Vagina (tissue), 2 donors: Measurements from ENCODE around the gene LRMDA. TPM values are rescaled to one million over a fixed set of nuclear protein-coding genes. Genes with fewer than 3 reads are reported as not detected.

Experiments used
- DNase-seq, 2 donors: peaks; one replicate each; pipeline ENCODE4 v3.0.0-alpha.2; 2017; ENCODE audit errors: extremely low spot score in 2 of 2
- H3K27ac ChIP-seq: fragments of 200-600 bp; sonication (generic); one replicate; pipeline ENCODE4 v1.5.1; 2019
- H3K27me3 ChIP-seq: fragments of 200-600 bp; sonication (generic); one replicate; pipeline ENCODE4 v1.5.1; 2019
- H3K36me3 ChIP-seq, 2 donors: fragments of 200-600 bp; sonication (generic); one replicate each; pipeline ENCODE4 v1.5.1; 2017 to 2019
- H3K4me1 ChIP-seq: fragments of 200-600 bp; sonication (generic); one replicate; pipeline ENCODE4 v1.5.1; 2019
- H3K4me3 ChIP-seq, 2 donors: fragments of 200-600 bp; sonication (generic); 1 replicate in 1 of 2; 2 replicates in 1 of 2; pipeline ENCODE4 v1.5.1; 2016 to 2019
- H3K9me3 ChIP-seq: fragments of 200-600 bp; sonication (generic); one replicate; pipeline ENCODE4 v1.5.1; 2019
- POLR2A ChIP-seq, 2 donors: fragments of 450-650 bp; IDR thresholded peaks; one replicate each; pipeline ENCODE4 v1.6.1; 2017; ENCODE audit warnings: antibody characterized with exemption in 2 of 2, mild to moderate bottlenecking in 2 of 2, moderate library complexity in 2 of 2
- POLR2AphosphoS5 ChIP-seq, 2 donors: sonication (generic); formaldehyde crosslinking; IDR thresholded peaks; one replicate each; pipeline ENCODE4 v1.9.0; 2017; ENCODE audit warnings: antibody characterized with exemption in 2 of 2, mild to moderate bottlenecking in 2 of 2, low read depth in 1 of 2; ENCODE audit not compliant: insufficient read depth in 1 of 2
- intact Hi-C: fragments of 100-400 bp; cut with DNase I; formaldehyde crosslinking; loops from one replicate; pipeline ENCODE4 v1.15.1; 2023
- total RNA-seq: library from RNA; depleted of rRNA; stranded (reverse); fragments of >200 nt; gene quantifications from one replicate; pipeline ENCODE4 v1.2.3, GENCODE V29; 2016
- TF ChIP-seq, protein P1 (sequence below), 3 experiments: fragments of 450-650 bp in 2 of 3; fragments of 200-600 bp in 1 of 3; sonication (generic) in 1 of 3; IDR thresholded peaks; one replicate each; pipeline ENCODE4 v1.5.1; 2017 to 2019; ENCODE audit warnings: antibody characterized with exemption in 3 of 3, mild to moderate bottlenecking in 2 of 3, moderate library complexity in 2 of 3

LRMDA gene
- total RNA-seq, 1 donor from 2014 or later: 22.6 TPM

DNA sequence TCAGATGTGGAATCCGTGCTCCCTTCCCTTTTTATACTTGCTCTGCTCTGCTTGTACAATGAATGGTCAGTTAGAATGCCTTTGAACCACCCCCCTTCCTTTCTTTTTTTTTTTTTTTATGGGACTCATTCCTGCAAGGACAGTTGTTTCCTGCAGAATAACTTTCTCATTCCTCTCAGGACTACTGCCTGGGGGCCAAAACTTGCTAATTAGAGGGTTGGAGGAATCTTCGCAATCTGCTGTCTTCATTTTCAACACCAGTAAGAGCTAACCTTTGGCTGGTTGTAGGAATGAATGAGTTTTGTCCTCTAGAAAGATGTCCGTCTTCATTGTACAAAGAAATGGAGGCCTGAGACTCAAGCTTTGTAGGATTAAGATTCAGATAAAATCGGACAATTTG lies 868.1 kb downstream of the LRMDA start:
- H3K36me3 ChIP-seq: no peaks in the 10 kb centered on the region
- TF ChIP-seq POLR2AphosphoS5 (IDR thresholded peaks at IDR 0.05; ENCODE audit: insufficient read depth in 1 of 2, low read depth in 1 of 2): no peak
- TF ChIP-seq, protein P1, sequence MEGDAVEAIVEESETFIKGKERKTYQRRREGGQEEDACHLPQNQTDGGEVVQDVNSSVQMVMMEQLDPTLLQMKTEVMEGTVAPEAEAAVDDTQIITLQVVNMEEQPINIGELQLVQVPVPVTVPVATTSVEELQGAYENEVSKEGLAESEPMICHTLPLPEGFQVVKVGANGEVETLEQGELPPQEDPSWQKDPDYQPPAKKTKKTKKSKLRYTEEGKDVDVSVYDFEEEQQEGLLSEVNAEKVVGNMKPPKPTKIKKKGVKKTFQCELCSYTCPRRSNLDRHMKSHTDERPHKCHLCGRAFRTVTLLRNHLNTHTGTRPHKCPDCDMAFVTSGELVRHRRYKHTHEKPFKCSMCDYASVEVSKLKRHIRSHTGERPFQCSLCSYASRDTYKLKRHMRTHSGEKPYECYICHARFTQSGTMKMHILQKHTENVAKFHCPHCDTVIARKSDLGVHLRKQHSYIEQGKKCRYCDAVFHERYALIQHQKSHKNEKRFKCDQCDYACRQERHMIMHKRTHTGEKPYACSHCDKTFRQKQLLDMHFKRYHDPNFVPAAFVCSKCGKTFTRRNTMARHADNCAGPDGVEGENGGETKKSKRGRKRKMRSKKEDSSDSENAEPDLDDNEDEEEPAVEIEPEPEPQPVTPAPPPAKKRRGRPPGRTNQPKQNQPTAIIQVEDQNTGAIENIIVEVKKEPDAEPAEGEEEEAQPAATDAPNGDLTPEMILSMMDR (IDR thresholded peaks at IDR 0.05): no peak
- no peak for TF ChIP-seq POLR2A (IDR thresholded peaks at IDR 0.05)
- no peak overlapping the region for H3K4me3 ChIP-seq
- no peak for DNase-seq
- H3K27me3 ChIP-seq: no peaks in the 10 kb centered on the region
- no peaks in the 10 kb centered on the region for H3K4me1 ChIP-seq
- H3K9me3 ChIP-seq: no peaks in the 10 kb centered on the region
- intact Hi-C loops: no loop called here
- H3K27ac ChIP-seq: no peak overlapping the region

DNA sequence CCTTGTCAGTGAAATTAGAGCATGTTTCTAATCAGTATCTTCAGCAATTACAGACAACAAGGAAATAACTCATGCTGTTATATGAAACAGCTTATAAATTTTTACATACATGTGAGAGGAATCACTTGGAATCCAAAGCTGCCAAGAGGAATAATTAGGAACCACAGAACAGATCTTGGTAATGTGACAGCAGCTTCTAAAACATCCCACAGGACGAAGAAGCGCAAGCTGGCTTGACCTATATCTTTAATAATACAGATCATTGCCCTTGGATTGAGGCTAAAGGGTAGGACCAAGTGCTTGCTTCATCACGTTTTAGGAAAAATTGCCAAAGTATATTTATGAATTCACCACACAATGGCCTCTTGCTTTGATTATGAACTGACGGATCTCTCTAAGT lies 869.8 kb downstream of the LRMDA start:
- Histone ChIP-seq H3K4me3 (no peak overlapping the region), H3K27ac (no peak overlapping the region), H3K9me3 (no peaks in the 10 kb centered on the region), H3K27me3 (no peaks in the 10 kb centered on the region), H3K4me1 (no peaks in the 10 kb centered on the region), H3K36me3 (no peaks in the 10 kb centered on the region)
- intact Hi-C loops: loop anchor here (10.0 kb wide), 1 partner anchor 906 kb away; no protein-coding TSS in a partner anchor
- DNase-seq: no peak
- TF ChIP-seq POLR2AphosphoS5 (IDR thresholded peaks at IDR 0.05; ENCODE audit: insufficient read depth in 1 of 2, low read depth in 1 of 2) (no peak), POLR2A (IDR thresholded peaks at IDR 0.05) (no peak)

DNA sequence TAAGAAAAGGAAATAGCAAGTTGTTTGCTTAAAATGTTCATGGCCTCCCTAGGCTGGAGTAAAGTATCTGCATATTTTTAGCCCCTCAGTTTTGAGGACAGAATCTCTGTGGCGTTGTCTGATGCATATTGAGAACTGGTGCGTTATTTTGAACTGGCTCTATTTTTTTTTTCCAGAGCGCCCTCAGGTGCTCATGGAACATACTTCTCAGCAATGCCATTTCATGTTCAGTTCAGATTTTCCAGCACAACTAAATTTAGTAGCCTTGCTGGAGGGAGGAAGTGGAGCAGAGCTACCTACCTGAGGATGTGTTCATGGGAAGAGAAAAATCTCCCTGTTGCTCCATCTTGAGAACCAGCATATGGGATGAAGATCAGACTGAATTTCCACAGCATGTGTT lies 870.5 kb downstream of the LRMDA start:
- TF ChIP-seq POLR2AphosphoS5 (IDR thresholded peaks at IDR 0.05; ENCODE audit: insufficient read depth in 1 of 2, low read depth in 1 of 2): no peak
- TF ChIP-seq, protein P1 (IDR thresholded peaks at IDR 0.05): no peak
- TF ChIP-seq POLR2A (IDR thresholded peaks at IDR 0.05): no peak
- H3K4me3 ChIP-seq: no peak overlapping the region
- no peaks in the 10 kb centered on the region for H3K4me1 ChIP-seq
- H3K27me3 ChIP-seq: no peaks in the 10 kb centered on the region
- intact Hi-C loops: loop anchor here (10.0 kb wide), 1 partner anchor 907 kb away; no protein-coding TSS in a partner anchor
- H3K27ac ChIP-seq: no peak overlapping the region
- no peak for DNase-seq
- H3K9me3 ChIP-seq: no peaks in the 10 kb centered on the region
- no peaks in the 10 kb centered on the region for H3K36me3 ChIP-seq

DNA sequence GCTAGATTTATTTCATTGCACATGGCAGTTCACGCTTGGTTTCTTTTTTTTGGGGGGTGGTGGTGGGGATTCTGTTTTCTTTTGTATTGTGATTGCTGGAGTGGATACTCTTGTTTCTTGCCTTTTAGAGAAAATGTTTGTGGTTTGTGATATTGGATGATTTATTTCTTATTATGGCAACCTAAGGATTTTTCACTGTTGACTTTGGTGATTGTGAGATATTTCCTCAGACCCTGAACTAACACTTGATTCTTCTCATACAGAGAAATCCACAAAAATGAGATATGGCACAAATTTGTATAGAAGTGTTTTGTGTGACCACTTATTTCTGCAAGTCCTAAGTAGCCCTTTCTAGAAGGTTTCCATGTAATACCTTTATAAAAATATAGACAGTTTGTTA lies 871.1 kb downstream of the LRMDA start:
- no peaks in the 10 kb centered on the region for H3K36me3 ChIP-seq
- H3K9me3 ChIP-seq: no peaks in the 10 kb centered on the region
- no peak for DNase-seq
- H3K27ac ChIP-seq: no peak overlapping the region
- H3K27me3 ChIP-seq: no peaks in the 10 kb centered on the region
- H3K4me1 ChIP-seq: no peaks in the 10 kb centered on the region
- intact Hi-C loops: loop anchor here (10.0 kb wide), 1 partner anchor 908 kb away; no protein-coding TSS in a partner anchor
- H3K4me3 ChIP-seq: no peak overlapping the region
- TF ChIP-seq, protein P1 (IDR thresholded peaks at IDR 0.05): no peak
- TF ChIP-seq POLR2A (IDR thresholded peaks at IDR 0.05) (no peak), POLR2AphosphoS5 (IDR thresholded peaks at IDR 0.05; ENCODE audit: insufficient read depth in 1 of 2, low read depth in 1 of 2) (no peak)

DNA sequence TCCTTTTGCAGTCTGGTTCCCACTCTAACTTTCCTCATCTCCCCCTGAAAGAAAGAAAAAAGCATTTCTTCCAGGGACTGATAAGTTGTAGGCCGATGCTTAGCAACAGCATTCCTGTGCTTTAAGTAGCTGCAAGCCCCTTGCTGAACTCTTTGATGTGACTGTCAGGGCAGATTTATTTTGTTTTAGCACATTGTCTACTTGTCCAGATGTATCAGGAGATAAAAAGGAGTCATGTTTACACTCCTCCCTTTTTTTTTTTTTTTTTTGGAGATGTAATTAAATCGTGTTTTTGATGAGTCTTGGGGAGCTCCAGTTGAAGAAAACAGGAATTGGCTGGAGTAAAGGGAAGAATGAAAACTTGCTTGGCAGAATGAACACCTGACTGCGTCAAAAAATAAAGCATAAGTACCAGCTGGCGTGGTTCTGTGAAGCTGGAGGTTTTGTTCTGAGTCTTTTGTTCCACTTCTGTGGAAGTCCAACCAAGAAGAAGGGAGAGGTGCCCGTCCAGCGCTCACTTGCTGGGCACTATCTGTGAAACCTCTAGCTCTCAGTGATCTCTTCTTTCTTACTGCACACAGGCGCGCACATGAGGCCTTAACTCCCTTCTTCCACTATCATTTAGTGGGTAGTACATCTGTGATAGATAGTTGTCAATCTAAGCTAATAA lies 871.7 kb downstream of the LRMDA start:
- no peak for DNase-seq
- Histone ChIP-seq H3K27ac (no peak overlapping the region), H3K4me1 (no peaks in the 10 kb centered on the region), H3K27me3 (no peaks in the 10 kb centered on the region), H3K9me3 (no peaks in the 10 kb centered on the region), H3K4me3 (no peak overlapping the region), H3K36me3 (no peaks in the 10 kb centered on the region)
- intact Hi-C loops: loop anchor here (10.0 kb wide), 1 partner anchor 908 kb away; no protein-coding TSS in a partner anchor
- TF ChIP-seq POLR2A (IDR thresholded peaks at IDR 0.05) (no peak), POLR2AphosphoS5 (IDR thresholded peaks at IDR 0.05; ENCODE audit: insufficient read depth in 1 of 2, low read depth in 1 of 2) (no peak)
- TF ChIP-seq, protein P1 (IDR thresholded peaks at IDR 0.05): no peak
